Esophagus squamous epithelium (tissue), 4 donors: Measurements from ENCODE around the gene PPP1R12C.

ENCODE experiments used
- POLR2A ChIP-seq, 4 donors: fragments of 450-650 bp; IDR thresholded peaks; one replicate each; pipeline ENCODE4 v1.6.1; 2017; ENCODE audit warnings: antibody characterized with exemption in 4 of 4, mild to moderate bottlenecking in 4 of 4, moderate library complexity in 3 of 4
- TF ChIP-seq, protein P1 (sequence below), 6 experiments: fragments of 450-650 bp in 4 of 6; fragments of 200-600 bp in 2 of 6; sonication (generic) in 2 of 6; IDR thresholded peaks; one replicate each; pipeline ENCODE4 v1.5.1; 2016 to 2019; ENCODE audit warnings: antibody characterized with exemption in 6 of 6, mild to moderate bottlenecking in 4 of 6, moderate library complexity in 4 of 6

DNA sequence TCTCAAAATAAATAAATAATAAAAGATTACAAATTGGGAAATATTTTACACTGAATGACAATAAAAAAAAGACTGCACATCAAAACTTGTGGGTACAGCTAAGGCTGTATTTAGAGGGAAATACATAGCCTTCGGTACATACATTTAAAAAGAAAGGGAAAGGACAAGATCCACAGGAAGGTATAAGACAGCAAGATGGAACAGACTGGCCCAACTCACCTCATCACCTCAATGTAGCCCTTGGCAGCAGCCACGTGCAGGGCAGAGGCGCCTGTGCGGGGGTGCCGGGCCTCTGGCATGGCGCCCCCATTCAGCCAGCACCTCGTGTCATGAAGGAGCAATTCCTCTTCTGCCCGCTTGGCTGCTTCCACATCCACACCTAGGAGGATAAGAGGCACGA, 14.2 kb downstream of the PPP1R12C start:
- TF ChIP-seq, protein P1, sequence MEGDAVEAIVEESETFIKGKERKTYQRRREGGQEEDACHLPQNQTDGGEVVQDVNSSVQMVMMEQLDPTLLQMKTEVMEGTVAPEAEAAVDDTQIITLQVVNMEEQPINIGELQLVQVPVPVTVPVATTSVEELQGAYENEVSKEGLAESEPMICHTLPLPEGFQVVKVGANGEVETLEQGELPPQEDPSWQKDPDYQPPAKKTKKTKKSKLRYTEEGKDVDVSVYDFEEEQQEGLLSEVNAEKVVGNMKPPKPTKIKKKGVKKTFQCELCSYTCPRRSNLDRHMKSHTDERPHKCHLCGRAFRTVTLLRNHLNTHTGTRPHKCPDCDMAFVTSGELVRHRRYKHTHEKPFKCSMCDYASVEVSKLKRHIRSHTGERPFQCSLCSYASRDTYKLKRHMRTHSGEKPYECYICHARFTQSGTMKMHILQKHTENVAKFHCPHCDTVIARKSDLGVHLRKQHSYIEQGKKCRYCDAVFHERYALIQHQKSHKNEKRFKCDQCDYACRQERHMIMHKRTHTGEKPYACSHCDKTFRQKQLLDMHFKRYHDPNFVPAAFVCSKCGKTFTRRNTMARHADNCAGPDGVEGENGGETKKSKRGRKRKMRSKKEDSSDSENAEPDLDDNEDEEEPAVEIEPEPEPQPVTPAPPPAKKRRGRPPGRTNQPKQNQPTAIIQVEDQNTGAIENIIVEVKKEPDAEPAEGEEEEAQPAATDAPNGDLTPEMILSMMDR (IDR thresholded peaks at IDR 0.05), result no peak
- no peak for TF ChIP-seq POLR2A (IDR thresholded peaks at IDR 0.05)
